ENCODE results near the gene ATXN3L. TPM values are rescaled to one million over a fixed set of nuclear protein-coding genes. Genes with fewer than 3 reads are reported as not detected.

ATXN3L gene
- total and polyA plus RNA-seq, 2 of the 8 experiments (the other 6 are each of a cell fraction or from before 2014, with no cell fraction given), result not detected

- TF ChIP-seq SAP30 (IDR thresholded peaks at IDR 0.05; ENCODE audit: insufficient read depth, insufficient replicate concordance, low read length) (no peak), ZNF274 (IDR thresholded peaks at IDR 0.05; ENCODE audit: borderline replicate concordance, extremely low read depth, low read length) (no peak), RBBP5 (IDR thresholded peaks at IDR 0.05; ENCODE audit: borderline replicate concordance, low read depth, low read length) (no peak), SP1 (IDR thresholded peaks at IDR 0.05; ENCODE audit: low read depth, low read length) (no peak)
Observed at GRCh38 chrX:13307041-13307440, 12.8 kb downstream of the ATXN3L start (continued).
